Esophagus squamous epithelium (tissue), 4 donors: ENCODE measurements around the gene ARMCX2.

Experiments
- POLR2A ChIP-seq, 4 donors: fragments of 450-650 bp; IDR thresholded peaks; one replicate each; pipeline ENCODE4 v1.6.1; 2017; ENCODE audit warnings: antibody characterized with exemption in 4 of 4, mild to moderate bottlenecking in 4 of 4, moderate library complexity in 3 of 4
- TF ChIP-seq, protein P1 (sequence below), 6 experiments: fragments of 450-650 bp in 4 of 6; fragments of 200-600 bp in 2 of 6; sonication (generic) in 2 of 6; IDR thresholded peaks; one replicate each; pipeline ENCODE4 v1.5.1; 2016 to 2019; ENCODE audit warnings: antibody characterized with exemption in 6 of 6, mild to moderate bottlenecking in 4 of 6, moderate library complexity in 4 of 6

GRCh38 chrX:101709384-101709783 is 49.7 kb upstream of the ARMCX2 start:
- TF ChIP-seq, protein P1, sequence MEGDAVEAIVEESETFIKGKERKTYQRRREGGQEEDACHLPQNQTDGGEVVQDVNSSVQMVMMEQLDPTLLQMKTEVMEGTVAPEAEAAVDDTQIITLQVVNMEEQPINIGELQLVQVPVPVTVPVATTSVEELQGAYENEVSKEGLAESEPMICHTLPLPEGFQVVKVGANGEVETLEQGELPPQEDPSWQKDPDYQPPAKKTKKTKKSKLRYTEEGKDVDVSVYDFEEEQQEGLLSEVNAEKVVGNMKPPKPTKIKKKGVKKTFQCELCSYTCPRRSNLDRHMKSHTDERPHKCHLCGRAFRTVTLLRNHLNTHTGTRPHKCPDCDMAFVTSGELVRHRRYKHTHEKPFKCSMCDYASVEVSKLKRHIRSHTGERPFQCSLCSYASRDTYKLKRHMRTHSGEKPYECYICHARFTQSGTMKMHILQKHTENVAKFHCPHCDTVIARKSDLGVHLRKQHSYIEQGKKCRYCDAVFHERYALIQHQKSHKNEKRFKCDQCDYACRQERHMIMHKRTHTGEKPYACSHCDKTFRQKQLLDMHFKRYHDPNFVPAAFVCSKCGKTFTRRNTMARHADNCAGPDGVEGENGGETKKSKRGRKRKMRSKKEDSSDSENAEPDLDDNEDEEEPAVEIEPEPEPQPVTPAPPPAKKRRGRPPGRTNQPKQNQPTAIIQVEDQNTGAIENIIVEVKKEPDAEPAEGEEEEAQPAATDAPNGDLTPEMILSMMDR (IDR thresholded peaks at IDR 0.05): no peak
- no peak for TF ChIP-seq POLR2A (IDR thresholded peaks at IDR 0.05)
